Stomach (tissue), 9 donors: ENCODE data around the gene EFCAB13. TPM values are rescaled to one million over a fixed set of nuclear protein-coding genes. Genes with fewer than 3 reads are reported as not detected.

Experiments used
- DNase-seq, 2 donors: peaks; one replicate each; pipeline versions ENCODE4 v3.0.0 to v3.0.0-alpha.2; 2013 to 2019
- H3K27ac ChIP-seq, 5 donors: fragments of 200-600 bp in 4 of 5; sonication (generic) in 4 of 5; one replicate each; pipeline ENCODE4 v1.5.1; 2013 to 2019; ENCODE audit warnings: mild to moderate bottlenecking in 1 of 5, moderate library complexity in 1 of 5
- H3K27me3 ChIP-seq, 3 donors: fragments of 200-600 bp; sonication (generic); one replicate each; pipeline ENCODE4 v1.5.1; 2017 to 2019; ENCODE audit warnings: mixed run types in 1 of 3
- H3K36me3 ChIP-seq, 4 donors: fragments of 200-600 bp; sonication (generic); 1 replicate in 3 of 4; 2 replicates in 1 of 4; pipeline ENCODE4 v1.5.1; 2016 to 2019
- H3K4me1 ChIP-seq, 4 donors: fragments of 200-600 bp; sonication (generic); one replicate each; pipeline ENCODE4 v1.5.1; 2016 to 2019
- H3K4me3 ChIP-seq, 4 donors: fragments of 200-600 bp; sonication (generic) in 3 of 4; one replicate each; pipeline ENCODE4 v1.5.1; 2016 to 2019; ENCODE audit warnings: mild to moderate bottlenecking in 1 of 4
- H3K9me3 ChIP-seq, 4 donors: fragments of 200-600 bp; sonication (generic); one replicate each; pipeline ENCODE4 v1.5.1; 2016 to 2019
- CTCF ChIP-seq, 7 experiments: fragments of 450-650 bp in 4 of 7; fragments of 200-600 bp in 3 of 7; sonication (generic) in 3 of 7; IDR thresholded peaks; one replicate each; pipeline ENCODE4 v1.5.1; 2016 to 2019; ENCODE audit warnings: antibody characterized with exemption in 7 of 7, control low read depth in 2 of 7, mild to moderate bottlenecking in 1 of 7
- EP300 ChIP-seq: sonication (generic); formaldehyde crosslinking; IDR thresholded peaks from one replicate; pipeline ENCODE4 v1.6.1; 2017; ENCODE audit warnings: antibody characterized with exemption
- POLR2A ChIP-seq, 4 donors: fragments of 450-650 bp; IDR thresholded peaks; one replicate each; pipeline ENCODE4 v1.6.1; 2016; ENCODE audit warnings: antibody characterized with exemption in 4 of 4, control low read depth in 2 of 4, mild to moderate bottlenecking in 1 of 4, moderate library complexity in 1 of 4
- POLR2AphosphoS5 ChIP-seq, 3 donors: sonication (generic); formaldehyde crosslinking; IDR thresholded peaks; one replicate each; pipeline ENCODE4 v1.6.1; 2016; ENCODE audit warnings: antibody characterized with exemption in 3 of 3
- WGBS, 5 donors: extraction: QIAGEN DNeasy Blood & Tissue Kit in 3 of 5; methylation state at CpG; one replicate each; pipeline versions ENCODE4 v1.1.5 to v1.1.7; 2013 to 2018; 5-methylcytosine and 5-hydroxymethylcytosine counted together
- intact Hi-C: fragments of 100-400 bp; cut with DNase I; formaldehyde crosslinking; loops from one replicate; pipeline ENCODE4 v1.15.1; 2023; ENCODE audit warnings: low total_unique reads
- polyA plus RNA-seq, 3 donors: library from polyadenylated mRNA; stranded (reverse); fragments of 200-250 nt; gene quantifications; one replicate each; pipeline ENCODE4 v1.2.3, GENCODE V29; 2013
- total RNA-seq, 5 donors: library from RNA; depleted of rRNA; stranded (reverse); fragments of >200 nt; gene quantifications; one replicate each; pipeline versions ENCODE4 v1.1.0 to v1.2.3, GENCODE V29; 2014 to 2016
- donor health status: healthy with polysubstance abuse.
- donor health status: Bipolar disorder and iron deficiency.
- donor health status: healthy.

The EFCAB13 gene
- total and polyA plus RNA-seq, 8 donors, result 0.29 to 27.0 (median 4.6) TPM

DNA sequence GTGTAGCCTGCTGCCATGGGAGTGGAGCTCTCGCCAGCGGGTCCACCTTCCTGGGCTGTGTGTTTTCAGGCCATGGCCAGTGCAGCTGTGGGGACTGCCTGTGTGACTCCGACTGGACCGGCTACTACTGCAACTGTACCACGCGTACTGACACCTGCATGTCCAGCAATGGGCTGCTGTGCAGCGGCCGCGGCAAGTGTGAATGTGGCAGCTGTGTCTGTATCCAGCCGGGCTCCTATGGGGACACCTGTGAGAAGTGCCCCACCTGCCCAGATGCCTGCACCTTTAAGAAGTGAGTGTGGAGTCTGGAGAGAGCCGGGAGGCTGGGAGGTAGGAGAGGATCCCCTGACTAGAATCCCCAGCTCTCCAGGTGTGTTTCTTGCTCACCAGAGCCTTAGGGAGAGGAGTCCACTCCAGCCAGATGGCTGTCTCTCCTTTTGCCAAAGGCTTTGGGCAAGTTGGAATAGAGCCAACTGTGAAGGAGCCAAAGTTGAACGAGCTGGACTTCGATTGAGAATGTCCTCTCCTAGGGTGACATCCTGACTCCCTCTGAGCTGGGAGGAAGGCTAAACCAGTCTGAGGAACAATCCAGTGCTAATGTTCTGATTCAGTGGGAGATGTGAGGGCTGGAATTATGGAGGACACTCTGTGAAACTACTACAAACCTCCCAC, 24.4 kb upstream of the EFCAB13 start:
- Histone ChIP-seq H3K9me3 (peaks cover 0 to 7% (median 0%) of the 10 kb centered on the region in 4 donors), H3K36me3 (peaks cover 0 to 43% (median 38%) of the 10 kb centered on the region in 4 donors), H3K4me3 (no peak overlapping the region), H3K4me1 (peaks cover 0 to 16% (median 7%) of the 10 kb centered on the region in 4 donors), H3K27me3 (no peaks in the 10 kb centered on the region), H3K27ac (no peak overlapping the region)
- TF ChIP-seq EP300, result no peak
- no peak for TF ChIP-seq POLR2AphosphoS5 (IDR thresholded peaks at IDR 0.05)
- 63 to 88% (median 86%) methylated on average over 4 to 13 of the region's 13 CpGs for WGBS, 5 donors
- intact Hi-C loops, result no loop called here
- no peak for DNase-seq

- DNase-seq, result no peak
- TF ChIP-seq POLR2AphosphoS5 (IDR thresholded peaks at IDR 0.05) (no peak), CTCF (IDR thresholded peaks at IDR 0.05) (no peak), POLR2A (IDR thresholded peaks at IDR 0.05) (no peak), EP300 (no peak)
- intact Hi-C loops, result no loop called here
- Histone ChIP-seq H3K27ac (no peak overlapping the region), H3K27me3 (no peaks in the 10 kb centered on the region), H3K4me1 (peaks cover under 1 to 17% (median 11%) of the 10 kb centered on the region in 4 donors), H3K9me3 (peaks cover 0 to 7% (median 0%) of the 10 kb centered on the region in 4 donors), H3K4me3 (no peak overlapping the region), H3K36me3 (peaks cover 0 to 43% (median 38%) of the 10 kb centered on the region in 4 donors)
- WGBS, 5 donors, result 74 to 85% (median 78%) methylated on average over 1 of the region's 1 CpG
Measured at GRCh38 chr17:47300718-47301117, 23.0 kb upstream of the EFCAB13 start.

DNA sequence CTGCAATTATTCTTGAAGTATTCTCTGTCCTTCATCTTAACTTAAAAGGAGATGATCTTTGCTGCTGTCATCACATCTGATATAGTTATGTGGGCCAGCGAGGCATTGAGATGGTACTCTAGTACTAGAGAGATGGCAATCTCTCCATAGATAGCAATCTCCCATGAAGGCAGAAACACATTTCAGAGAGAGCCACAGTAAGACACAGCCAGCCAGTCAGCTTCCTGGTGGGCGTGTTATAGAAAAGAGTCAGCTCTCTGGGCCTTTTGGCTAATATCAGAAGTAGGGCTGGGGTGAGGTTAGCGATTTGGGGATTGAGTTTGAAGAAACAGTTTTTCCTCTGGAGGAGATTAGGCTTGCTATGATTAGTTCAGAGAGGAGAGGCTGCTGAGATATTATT, 22.6 kb upstream of the EFCAB13 start:
- no peak overlapping the region for H3K4me3 ChIP-seq
- H3K4me1 ChIP-seq, result peaks cover 5 to 21% (median 14%) of the 10 kb centered on the region in 4 donors
- H3K9me3 ChIP-seq, result peaks cover 0 to 7% (median 0%) of the 10 kb centered on the region in 4 donors
- DNase-seq, result no peak
- 64 to 80% (median 75%) methylated on average over 3 of the region's 3 CpGs for WGBS, 5 donors
- H3K27ac ChIP-seq, result no peak overlapping the region
- peaks cover 0 to 43% (median 38%) of the 10 kb centered on the region in 4 donors for H3K36me3 ChIP-seq
- no peaks in the 10 kb centered on the region for H3K27me3 ChIP-seq
- intact Hi-C loops, result no loop called here
- TF ChIP-seq CTCF (IDR thresholded peaks at IDR 0.05) (no peak), EP300 (no peak)

- TF ChIP-seq POLR2A (IDR thresholded peaks at IDR 0.05) (no peak), POLR2AphosphoS5 (IDR thresholded peaks at IDR 0.05) (no peak), CTCF (IDR thresholded peaks at IDR 0.05) (no peak), EP300 (no peak)
- Histone ChIP-seq H3K27me3 (no peaks in the 10 kb centered on the region), H3K4me3 (no peak overlapping the region), H3K27ac (no peak overlapping the region), H3K4me1 (peaks cover 7 to 23% (median 18%) of the 10 kb centered on the region in 4 donors), H3K9me3 (peaks cover 0 to 7% (median 0%) of the 10 kb centered on the region in 4 donors), H3K36me3 (peaks cover 0 to 43% (median 38%) of the 10 kb centered on the region in 4 donors)
- DNase-seq, result no peak
- WGBS, 5 donors, result 81 to 89% (median 85%) methylated on average over 2 of the region's 2 CpGs
- intact Hi-C loops, result no loop called here
Measured at GRCh38 chr17:47301831-47302230, 21.9 kb upstream of the EFCAB13 start.

DNA sequence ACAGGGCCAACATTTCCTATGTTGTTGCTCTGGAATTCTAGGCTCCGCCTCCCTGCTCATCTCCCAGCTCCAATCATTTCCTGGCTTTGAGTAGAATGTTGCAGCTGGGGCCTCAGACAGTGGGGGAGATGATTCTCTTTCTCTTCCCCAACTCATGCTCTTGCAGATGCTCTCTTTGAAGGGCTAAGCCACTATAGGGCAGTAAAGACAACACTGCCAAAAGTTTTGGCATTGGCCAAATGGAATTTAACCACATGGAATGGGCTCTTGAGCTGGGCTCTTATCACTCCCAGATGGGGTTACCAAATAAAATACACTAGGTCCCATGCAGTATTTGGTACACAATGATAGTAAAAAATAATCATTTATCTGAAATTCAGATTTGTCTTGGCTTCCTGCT, 19.6 kb upstream of the EFCAB13 start:
- 96 to 100% (median 100%) methylated on average over 1 of the region's 1 CpG for WGBS, 5 donors
- DNase-seq, result no peak
- Histone ChIP-seq H3K27ac (no peak overlapping the region), H3K36me3 (peaks cover 0 to 50% (median 43%) of the 10 kb centered on the region in 4 donors), H3K4me3 (no peak overlapping the region), H3K27me3 (no peaks in the 10 kb centered on the region), H3K9me3 (peaks cover 0 to 7% (median 0%) of the 10 kb centered on the region in 4 donors), H3K4me1 (peaks cover 7 to 29% (median 14%) of the 10 kb centered on the region in 4 donors)
- intact Hi-C loops, result no loop called here
- TF ChIP-seq POLR2AphosphoS5 (IDR thresholded peaks at IDR 0.05) (no peak), CTCF (IDR thresholded peaks at IDR 0.05) (no peak), POLR2A (IDR thresholded peaks at IDR 0.05) (no peak)
